Nephron progenitor cell (in vitro differentiated cells): ENCODE results near the gene SLC9A7.

ENCODE experiments used
- DNase-seq: peaks from one replicate; pipeline ENCODE4 v3.0.0; 2021
- H3K27ac Mint-ChIP-seq: 2 replicates; pipeline ENCODE4 v1.8.0; 2021; ENCODE audit warnings: mild to moderate bottlenecking, moderate library complexity, mixed read lengths
- H3K27me3 Mint-ChIP-seq: 2 replicates; pipeline ENCODE4 v1.8.0; 2021; ENCODE audit warnings: mild to moderate bottlenecking, low read depth, mixed read lengths; ENCODE audit not compliant: poor library complexity
- H3K36me3 Mint-ChIP-seq: 2 replicates; pipeline ENCODE4 v1.8.0; 2021; ENCODE audit warnings: low read depth, mixed read lengths
- H3K4me1 Mint-ChIP-seq: 2 replicates; pipeline ENCODE4 v1.8.0; 2021; ENCODE audit warnings: mixed read lengths
- H3K4me3 Mint-ChIP-seq: 2 replicates; pipeline ENCODE4 v1.8.0; 2021; ENCODE audit warnings: mild to moderate bottlenecking, moderate library complexity, mixed read lengths
- H3K9me3 Mint-ChIP-seq: 2 replicates; pipeline ENCODE4 v1.8.0; 2021; ENCODE audit warnings: mild to moderate bottlenecking, moderate library complexity, mixed read lengths
- TF ChIP-seq, protein P1 (sequence below): fragments of 200-600 bp; sonication (generic); IDR thresholded peaks from 2 replicates; pipeline ENCODE4 v1.5.0; 2021; ENCODE audit warnings: antibody characterized with exemption

Gene SLC9A7

DNA sequence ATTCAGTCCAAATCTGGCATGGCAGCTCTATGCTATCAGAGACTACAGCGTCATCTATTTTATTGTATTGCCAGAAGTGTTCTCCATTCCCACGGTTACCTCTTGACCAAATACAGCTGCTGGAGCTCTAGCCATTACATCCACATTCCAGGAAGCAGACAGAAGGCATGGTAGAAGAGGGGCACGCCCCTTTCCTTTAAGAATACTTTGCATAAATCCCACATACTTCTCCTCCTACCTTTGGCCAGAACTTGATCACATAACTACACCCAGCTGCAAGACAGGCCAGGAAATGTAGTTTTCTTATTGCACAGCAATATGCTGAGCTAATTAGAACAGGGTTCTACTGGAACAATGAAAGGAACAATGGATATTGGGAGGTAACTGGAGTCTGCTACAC is 14.9 kb downstream of the SLC9A7 start:
- no peak for DNase-seq
- Mint-ChIP-seq H3K4me3 (no peak overlapping the region), H3K27ac (no peak overlapping the region), H3K36me3 (no peaks in the 10 kb centered on the region), H3K4me1 (no peaks in the 10 kb centered on the region), H3K9me3 (peaks cover 58% of the 10 kb centered on the region), H3K27me3 (peaks cover 4% of the 10 kb centered on the region)
- TF ChIP-seq, protein P1, sequence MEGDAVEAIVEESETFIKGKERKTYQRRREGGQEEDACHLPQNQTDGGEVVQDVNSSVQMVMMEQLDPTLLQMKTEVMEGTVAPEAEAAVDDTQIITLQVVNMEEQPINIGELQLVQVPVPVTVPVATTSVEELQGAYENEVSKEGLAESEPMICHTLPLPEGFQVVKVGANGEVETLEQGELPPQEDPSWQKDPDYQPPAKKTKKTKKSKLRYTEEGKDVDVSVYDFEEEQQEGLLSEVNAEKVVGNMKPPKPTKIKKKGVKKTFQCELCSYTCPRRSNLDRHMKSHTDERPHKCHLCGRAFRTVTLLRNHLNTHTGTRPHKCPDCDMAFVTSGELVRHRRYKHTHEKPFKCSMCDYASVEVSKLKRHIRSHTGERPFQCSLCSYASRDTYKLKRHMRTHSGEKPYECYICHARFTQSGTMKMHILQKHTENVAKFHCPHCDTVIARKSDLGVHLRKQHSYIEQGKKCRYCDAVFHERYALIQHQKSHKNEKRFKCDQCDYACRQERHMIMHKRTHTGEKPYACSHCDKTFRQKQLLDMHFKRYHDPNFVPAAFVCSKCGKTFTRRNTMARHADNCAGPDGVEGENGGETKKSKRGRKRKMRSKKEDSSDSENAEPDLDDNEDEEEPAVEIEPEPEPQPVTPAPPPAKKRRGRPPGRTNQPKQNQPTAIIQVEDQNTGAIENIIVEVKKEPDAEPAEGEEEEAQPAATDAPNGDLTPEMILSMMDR = no peak

- no peaks in the 10 kb centered on the region for H3K36me3 Mint-ChIP-seq
- DNase-seq = no peak
- no peak overlapping the region for H3K4me3 Mint-ChIP-seq
- H3K9me3 Mint-ChIP-seq = peaks cover 64% of the 10 kb centered on the region
- TF ChIP-seq, protein P1 = no peak
- no peak overlapping the region for H3K27ac Mint-ChIP-seq
- H3K27me3 Mint-ChIP-seq = peaks cover 4% of the 10 kb centered on the region
- H3K4me1 Mint-ChIP-seq = no peaks in the 10 kb centered on the region
Measured at GRCh38 chrX:46743046-46743445, 15.9 kb downstream of the SLC9A7 start.

GRCh38 chrX:46739736-46740135 is 19.2 kb downstream of the SLC9A7 start:
- Mint-ChIP-seq H3K36me3 (no peaks in the 10 kb centered on the region), H3K9me3 (peaks cover 79% of the 10 kb centered on the region), H3K4me3 (no peak overlapping the region), H3K27me3 (peaks cover 12% of the 10 kb centered on the region), H3K27ac (no peak overlapping the region), H3K4me1 (no peaks in the 10 kb centered on the region)
- TF ChIP-seq, protein P1 = no peak
- DNase-seq = no peak

DNA sequence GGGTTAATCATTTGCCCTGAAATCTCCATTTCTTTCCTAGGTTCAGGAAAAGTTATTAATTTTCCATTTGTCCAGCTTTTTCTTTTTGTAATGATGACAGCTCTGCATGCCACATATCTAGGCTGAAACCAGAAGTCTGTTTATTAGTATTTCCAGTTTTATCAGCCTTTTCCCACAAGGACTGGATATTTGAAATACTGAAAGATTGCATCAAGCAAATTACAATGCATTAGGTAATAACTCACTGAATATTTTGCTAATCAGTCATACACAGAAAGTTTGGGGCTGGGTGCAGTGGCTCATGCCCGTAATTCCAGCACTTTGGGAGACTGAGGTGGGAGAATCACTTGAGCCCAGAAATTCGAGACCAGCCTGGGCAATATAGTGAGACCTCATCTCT is 21.5 kb downstream of the SLC9A7 start:
- peaks cover 8% of the 10 kb centered on the region for H3K27me3 Mint-ChIP-seq
- no peak overlapping the region for H3K27ac Mint-ChIP-seq
- H3K9me3 Mint-ChIP-seq = peaks cover 84% of the 10 kb centered on the region

DNA sequence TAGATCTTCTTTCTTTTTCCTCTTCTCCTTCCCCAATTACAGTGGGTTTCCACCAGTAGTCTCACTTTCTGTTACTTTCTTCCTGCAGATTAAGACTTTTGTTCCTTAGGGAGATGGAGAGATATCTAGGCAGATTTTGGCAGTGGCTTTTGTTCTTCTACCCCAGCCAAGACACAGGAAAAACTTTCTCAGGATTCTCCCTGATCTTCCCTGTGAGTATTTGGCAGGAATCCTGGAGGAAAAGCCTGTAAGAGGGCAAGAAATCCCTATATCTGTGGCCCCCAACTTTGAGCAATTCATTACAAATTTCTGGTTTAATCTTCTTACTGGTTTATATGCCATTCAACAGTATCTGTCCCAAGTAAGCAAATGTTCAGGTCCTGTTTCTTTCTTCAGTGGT is 21.9 kb downstream of the SLC9A7 start:
- Mint-ChIP-seq H3K9me3 (peaks cover 81% of the 10 kb centered on the region), H3K27ac (no peak overlapping the region), H3K4me1 (no peaks in the 10 kb centered on the region), H3K4me3 (no peak overlapping the region), H3K36me3 (no peaks in the 10 kb centered on the region), H3K27me3 (peaks cover 8% of the 10 kb centered on the region)
- no peak for DNase-seq
- TF ChIP-seq, protein P1 = no peak

More for the DNA sequence above, 21.5 kb downstream of the SLC9A7 start:
- DNase-seq = no peak
- TF ChIP-seq, protein P1 = no peak
- Mint-ChIP-seq H3K4me1 (no peaks in the 10 kb centered on the region), H3K4me3 (no peak overlapping the region), H3K36me3 (no peaks in the 10 kb centered on the region)

- no peak for DNase-seq
- Mint-ChIP-seq H3K27me3 (peaks cover 8% of the 10 kb centered on the region), H3K27ac (no peak overlapping the region), H3K36me3 (no peaks in the 10 kb centered on the region), H3K4me1 (no peaks in the 10 kb centered on the region), H3K4me3 (no peak overlapping the region), H3K9me3 (peaks cover 80% of the 10 kb centered on the region)
- TF ChIP-seq, protein P1 = no peak
Measured at GRCh38 chrX:46735622-46736021, 23.3 kb downstream of the SLC9A7 start.
